Measurements from ENCODE around the gene DDX24. TPM values are rescaled to one million over a fixed set of nuclear protein-coding genes. Genes with fewer than 3 reads are reported as not detected.

Gene DDX24
- total and polyA plus RNA-seq, 3 experiments from 2014 or later: 274 to 287 (median 283) TPM

DNA sequence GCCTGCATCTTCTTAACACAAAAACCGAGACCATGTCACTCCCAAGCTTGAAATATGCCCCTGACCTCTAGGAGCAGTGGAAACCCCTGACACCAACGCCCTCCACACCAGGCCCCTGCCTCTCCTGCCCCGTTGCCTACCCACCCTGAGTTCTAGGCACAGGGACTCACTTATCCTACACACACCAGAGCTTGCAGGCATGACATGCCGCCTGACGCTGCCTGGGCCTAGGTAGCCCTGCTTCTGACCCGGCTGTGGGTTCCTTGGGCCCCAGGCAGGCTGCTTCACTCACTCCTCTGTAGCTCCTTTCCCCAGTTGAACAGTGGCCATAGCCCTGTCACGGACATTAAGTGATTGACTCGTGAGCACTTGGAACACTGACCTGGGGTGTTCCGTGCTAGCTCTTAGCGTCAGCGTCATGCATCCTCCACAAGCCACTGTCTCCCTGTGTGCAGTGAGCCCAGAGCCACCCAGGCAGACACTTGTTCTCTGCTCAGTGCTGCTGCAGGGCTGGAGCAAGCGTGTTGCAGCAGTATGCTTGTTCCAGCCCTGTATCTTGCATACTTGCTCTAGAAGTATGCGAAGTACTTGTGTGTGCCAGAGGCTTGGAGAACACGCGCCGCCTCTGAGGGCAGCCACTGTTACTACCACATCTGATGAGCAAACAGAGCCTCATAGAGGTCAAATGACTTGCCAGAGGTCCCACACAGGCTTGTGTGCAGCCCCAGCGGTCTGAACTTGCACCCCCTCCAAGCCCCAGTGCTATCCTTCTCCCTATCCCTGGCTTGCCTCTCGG, 39.3 kb downstream of the DDX24 start:
- H3K4me3 Mint-ChIP-seq: no peak overlapping the region
- peaks cover 12% of the 10 kb centered on the region for H3K36me3 ChIP-seq (ENCODE audit: insufficient read depth, low read length)
- H3K27ac Mint-ChIP-seq: peak overlapping the region in 4 of 8 donors; percentile 2 to 45 (median 12)
- peaks cover 1 to 4% (median 3%) of the 10 kb centered on the region in 3 donors for H3K4me1 Mint-ChIP-seq
- H3K4me1 ChIP-seq (ENCODE audit: insufficient read depth, low read length): no peaks in the 10 kb centered on the region
- CTCF ChIA-PET: interaction anchor here (0.6 kb wide), 1 partner anchor 95 kb away, joined by 3 read pairs; no protein-coding TSS in a partner anchor
- no peaks in the 10 kb centered on the region for H3K9me3 Mint-ChIP-seq
- H3K27me3 ChIP-seq (ENCODE audit: insufficient read depth, low read length, poor library complexity, severe bottlenecking): no peaks in the 10 kb centered on the region
- POLR2A ChIA-PET: no interaction called here
- H3K9me3 ChIP-seq (ENCODE audit: low read length): no peaks in the 10 kb centered on the region
- H3K4me3 ChIP-seq (ENCODE audit: low read length): no peak overlapping the region
- H3K36me3 Mint-ChIP-seq: peaks cover 0 to 29% (median 5%) of the 10 kb centered on the region in 3 donors
- H3K27me3 Mint-ChIP-seq: peaks cover 0 to 2% of the 10 kb centered on the region in 2 donors
- H3K27ac ChIP-seq (ENCODE audit: low read depth, low read length): no peak overlapping the region
- DNase-seq: no peak

DNA sequence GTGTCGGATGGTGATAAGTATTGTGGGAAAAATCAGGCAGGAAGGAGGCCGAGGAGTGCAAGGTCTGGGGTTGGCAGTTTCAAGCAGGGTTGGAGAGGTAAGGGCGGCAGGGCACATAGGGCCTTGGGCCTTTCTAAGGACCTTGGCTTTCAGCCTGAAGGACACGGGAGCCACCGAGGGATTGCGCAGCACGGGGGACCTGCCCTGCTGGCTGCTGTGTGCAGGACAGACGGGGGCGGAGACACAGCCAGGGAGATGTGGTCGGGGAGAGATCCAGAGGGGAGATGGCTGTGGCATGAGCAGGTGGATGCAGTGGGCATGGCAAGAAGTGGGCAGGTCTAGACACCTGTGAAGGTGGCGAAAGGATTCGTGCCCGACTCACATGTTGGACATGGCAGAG, 40.2 kb downstream of the DDX24 start:
- CTCF ChIA-PET: no interaction called here
- peaks cover 0 to 2% of the 10 kb centered on the region in 2 donors for H3K27me3 Mint-ChIP-seq
- no peak overlapping the region for H3K4me3 Mint-ChIP-seq
- no peaks in the 10 kb centered on the region for H3K4me1 ChIP-seq (ENCODE audit: insufficient read depth, low read length)
- peaks cover 4% of the 10 kb centered on the region for H3K36me3 ChIP-seq (ENCODE audit: insufficient read depth, low read length)
- no peaks in the 10 kb centered on the region for H3K9me3 Mint-ChIP-seq
- H3K27ac Mint-ChIP-seq: no peak overlapping the region
- DNase-seq: no peak
- H3K9me3 ChIP-seq (ENCODE audit: low read length): no peaks in the 10 kb centered on the region
- POLR2A ChIA-PET: no interaction called here
- peaks cover 5 to 7% (median 5%) of the 10 kb centered on the region in 3 donors for H3K4me1 Mint-ChIP-seq
- H3K4me3 ChIP-seq (ENCODE audit: low read length): no peak overlapping the region
- no peaks in the 10 kb centered on the region for H3K27me3 ChIP-seq (ENCODE audit: insufficient read depth, low read length, poor library complexity, severe bottlenecking)
- no peak overlapping the region for H3K27ac ChIP-seq (ENCODE audit: low read depth, low read length)
- peaks cover 0 to 20% (median 5%) of the 10 kb centered on the region in 3 donors for H3K36me3 Mint-ChIP-seq

DNA sequence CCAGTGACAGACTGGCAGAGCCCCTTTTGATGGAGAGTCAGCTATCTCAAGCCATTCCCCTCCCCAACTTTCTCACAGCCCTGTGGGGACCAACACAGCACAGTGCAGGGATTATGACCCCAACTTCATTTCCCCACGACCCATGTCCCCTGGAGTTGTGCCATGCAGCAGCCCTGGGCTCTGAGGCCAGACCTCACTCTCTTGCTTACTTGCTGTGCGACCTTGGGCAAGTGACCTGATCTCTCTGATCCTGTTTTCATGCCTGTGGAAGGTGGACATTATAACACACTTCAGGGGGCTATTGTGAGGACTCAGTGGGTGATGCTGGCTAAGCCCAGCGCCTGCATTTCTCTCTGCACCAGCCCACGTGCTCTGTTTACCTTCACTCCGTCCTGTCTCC, 40.8 kb downstream of the DDX24 start:
- Histone ChIP-seq H3K4me3 (ENCODE audit: low read length) (no peak overlapping the region), H3K36me3 (ENCODE audit: insufficient read depth, low read length) (peaks cover 4% of the 10 kb centered on the region), H3K27ac (ENCODE audit: low read depth, low read length) (no peak overlapping the region), H3K27me3 (ENCODE audit: insufficient read depth, low read length, poor library complexity, severe bottlenecking) (no peaks in the 10 kb centered on the region), H3K4me1 (ENCODE audit: insufficient read depth, low read length) (no peaks in the 10 kb centered on the region), H3K9me3 (ENCODE audit: low read length) (no peaks in the 10 kb centered on the region)
- peak overlapping the region in 1 of 7 donors; percentile 30 for H3K4me3 Mint-ChIP-seq
- peaks cover 0 to 2% of the 10 kb centered on the region in 2 donors for H3K27me3 Mint-ChIP-seq
- H3K4me1 Mint-ChIP-seq: peaks cover 5 to 7% (median 5%) of the 10 kb centered on the region in 3 donors
- POLR2A ChIA-PET: no interaction called here
- CTCF ChIA-PET: no interaction called here
- H3K9me3 Mint-ChIP-seq: no peaks in the 10 kb centered on the region
- peaks cover 0 to 15% (median 3%) of the 10 kb centered on the region in 3 donors for H3K36me3 Mint-ChIP-seq
- peak overlapping the region in 1 of 8 donors; percentile 4 for H3K27ac Mint-ChIP-seq
- DNase-seq: no peak

DNA sequence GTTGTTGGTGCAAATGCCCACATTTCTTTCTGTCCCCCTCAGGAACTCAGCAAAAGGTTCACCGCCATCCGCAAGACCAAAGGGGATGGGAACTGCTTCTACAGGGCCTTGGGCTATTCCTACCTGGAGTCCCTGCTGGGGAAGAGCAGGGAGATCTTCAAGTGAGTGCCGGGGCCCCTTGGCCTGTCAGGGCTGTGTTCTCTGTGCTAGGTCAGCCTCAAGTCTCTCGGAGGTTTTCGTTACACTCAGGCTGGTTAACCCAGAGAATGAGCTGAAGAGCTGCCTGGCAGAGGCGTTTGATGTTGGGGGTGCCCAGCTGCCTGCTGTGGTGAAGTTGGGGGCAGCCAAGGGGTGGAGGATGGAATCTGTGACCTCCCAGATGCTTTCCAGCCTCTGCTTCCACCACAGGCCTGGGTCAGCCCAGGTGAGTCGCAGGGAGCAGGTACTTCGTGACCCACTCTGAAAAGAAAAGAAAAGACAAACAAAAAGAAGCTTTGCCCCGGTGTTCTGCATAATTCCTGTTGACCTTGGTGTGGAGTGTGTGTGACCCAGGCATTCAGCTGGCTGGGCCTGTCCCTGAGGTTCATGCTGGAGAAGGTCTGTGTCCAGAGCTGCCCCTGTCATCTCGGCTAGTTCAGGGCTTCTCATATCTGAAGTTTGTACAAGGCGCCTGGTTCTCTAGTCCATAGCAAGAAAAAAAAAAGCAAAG, 41.9 kb downstream of the DDX24 start:
- H3K36me3 ChIP-seq (ENCODE audit: insufficient read depth, low read length): no peaks in the 10 kb centered on the region
- peaks cover 0 to 3% (median 0%) of the 10 kb centered on the region in 3 donors for H3K36me3 Mint-ChIP-seq
- peaks cover 3 to 7% (median 5%) of the 10 kb centered on the region in 3 donors for H3K4me1 Mint-ChIP-seq
- no peaks in the 10 kb centered on the region for H3K27me3 Mint-ChIP-seq
- no peaks in the 10 kb centered on the region for H3K27me3 ChIP-seq (ENCODE audit: insufficient read depth, low read length, poor library complexity, severe bottlenecking)
- no peaks in the 10 kb centered on the region for H3K9me3 Mint-ChIP-seq
- CTCF ChIA-PET: interaction anchor here (0.6 to 5.5 kb wide), 3 partner anchors 98 to 145 kb away, joined by 3 to 64 read pairs (median 5); no protein-coding TSS in a partner anchor
- H3K27ac Mint-ChIP-seq: peak overlapping the region in 1 of 8 donors; percentile 18
- no peaks in the 10 kb centered on the region for H3K9me3 ChIP-seq (ENCODE audit: low read length)
- H3K4me3 Mint-ChIP-seq: peak overlapping the region in 1 of 7 donors; percentile 37
- DNase-seq: no peak
- no peak overlapping the region for H3K4me3 ChIP-seq (ENCODE audit: low read length)
- POLR2A ChIA-PET: no interaction called here
- H3K4me1 ChIP-seq (ENCODE audit: insufficient read depth, low read length): no peaks in the 10 kb centered on the region
- no peak overlapping the region for H3K27ac ChIP-seq (ENCODE audit: low read depth, low read length)

DNA sequence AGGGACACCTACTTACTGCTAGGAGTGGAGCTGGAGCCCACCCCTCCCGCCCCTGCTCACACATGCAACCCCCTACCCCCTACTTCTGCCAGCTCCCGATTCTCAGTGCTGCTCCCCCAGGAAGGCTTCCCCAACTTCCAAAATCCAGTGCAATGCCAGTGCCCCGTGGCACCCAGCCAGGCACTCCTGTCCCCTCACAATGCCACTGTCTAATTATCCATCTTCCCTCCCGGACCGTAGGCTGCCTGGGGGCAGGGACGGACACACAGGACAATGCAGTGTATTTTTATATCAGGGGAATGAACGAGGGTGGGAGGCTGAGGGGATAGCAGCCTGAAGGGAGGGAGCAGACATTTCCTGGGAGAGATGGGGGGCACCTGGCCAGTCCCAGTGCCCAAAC, 42.5 kb downstream of the DDX24 start:
- CTCF ChIA-PET: interaction anchor here (1.2 to 5.5 kb wide), 2 partner anchors 98 to 142 kb away, joined by 5 to 64 read pairs; no protein-coding TSS in a partner anchor
- H3K4me1 ChIP-seq (ENCODE audit: insufficient read depth, low read length): no peaks in the 10 kb centered on the region
- Mint-ChIP-seq H3K4me3 (no peak overlapping the region), H3K27ac (no peak overlapping the region), H3K9me3 (no peaks in the 10 kb centered on the region), H3K36me3 (peaks cover 0 to under 1% (median 0%) of the 10 kb centered on the region in 3 donors), H3K27me3 (no peaks in the 10 kb centered on the region), H3K4me1 (peaks cover 3 to 7% (median 5%) of the 10 kb centered on the region in 3 donors)
- no peaks in the 10 kb centered on the region for H3K36me3 ChIP-seq (ENCODE audit: insufficient read depth, low read length)
- H3K27me3 ChIP-seq (ENCODE audit: insufficient read depth, low read length, poor library complexity, severe bottlenecking): no peaks in the 10 kb centered on the region
- DNase-seq: no peak
- H3K9me3 ChIP-seq (ENCODE audit: low read length): no peaks in the 10 kb centered on the region
- H3K27ac ChIP-seq (ENCODE audit: low read depth, low read length): no peak overlapping the region
- no peak overlapping the region for H3K4me3 ChIP-seq (ENCODE audit: low read length)
- POLR2A ChIA-PET: no interaction called here

DNA sequence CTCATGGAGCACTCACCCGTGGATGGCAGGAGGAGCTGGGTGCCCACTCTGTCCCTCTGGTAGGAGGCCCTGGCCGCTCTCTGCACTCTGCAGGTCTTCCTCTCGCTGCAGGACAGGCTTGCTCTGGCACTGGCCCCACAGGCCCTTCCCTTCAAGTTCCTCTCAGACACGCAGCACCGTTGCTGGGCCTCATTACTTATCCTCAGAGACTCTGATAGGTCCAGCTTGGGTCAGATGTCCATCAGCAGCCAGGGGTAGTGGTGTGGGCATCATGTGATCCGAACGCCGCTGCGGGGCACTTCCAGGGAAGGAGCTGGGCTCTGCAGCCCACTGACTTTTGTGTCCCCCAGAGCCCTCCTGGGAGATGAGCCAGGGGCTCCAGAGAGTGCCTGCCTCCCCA, 43.0 kb downstream of the DDX24 start:
- H3K4me1 Mint-ChIP-seq: peaks cover 3 to 7% (median 5%) of the 10 kb centered on the region in 3 donors
- H3K4me1 ChIP-seq (ENCODE audit: insufficient read depth, low read length): no peaks in the 10 kb centered on the region
- no peaks in the 10 kb centered on the region for H3K36me3 Mint-ChIP-seq
- POLR2A ChIA-PET: no interaction called here
- no peaks in the 10 kb centered on the region for H3K9me3 Mint-ChIP-seq
- no peaks in the 10 kb centered on the region for H3K36me3 ChIP-seq (ENCODE audit: insufficient read depth, low read length)
- H3K27me3 Mint-ChIP-seq: no peaks in the 10 kb centered on the region
- H3K27ac ChIP-seq (ENCODE audit: low read depth, low read length): no peak overlapping the region
- CTCF ChIA-PET: interaction anchor here (1.0 to 5.5 kb wide), 3 partner anchors 16 to 143 kb away, joined by 4 to 64 read pairs (median 5); no protein-coding TSS in a partner anchor
- H3K9me3 ChIP-seq (ENCODE audit: low read length): no peaks in the 10 kb centered on the region
- no peaks in the 10 kb centered on the region for H3K27me3 ChIP-seq (ENCODE audit: insufficient read depth, low read length, poor library complexity, severe bottlenecking)
- no peak for DNase-seq
- no peak overlapping the region for H3K4me3 Mint-ChIP-seq
- H3K4me3 ChIP-seq (ENCODE audit: low read length): no peak overlapping the region
- peak overlapping the region in 1 of 8 donors; percentile 74 for H3K27ac Mint-ChIP-seq

DNA sequence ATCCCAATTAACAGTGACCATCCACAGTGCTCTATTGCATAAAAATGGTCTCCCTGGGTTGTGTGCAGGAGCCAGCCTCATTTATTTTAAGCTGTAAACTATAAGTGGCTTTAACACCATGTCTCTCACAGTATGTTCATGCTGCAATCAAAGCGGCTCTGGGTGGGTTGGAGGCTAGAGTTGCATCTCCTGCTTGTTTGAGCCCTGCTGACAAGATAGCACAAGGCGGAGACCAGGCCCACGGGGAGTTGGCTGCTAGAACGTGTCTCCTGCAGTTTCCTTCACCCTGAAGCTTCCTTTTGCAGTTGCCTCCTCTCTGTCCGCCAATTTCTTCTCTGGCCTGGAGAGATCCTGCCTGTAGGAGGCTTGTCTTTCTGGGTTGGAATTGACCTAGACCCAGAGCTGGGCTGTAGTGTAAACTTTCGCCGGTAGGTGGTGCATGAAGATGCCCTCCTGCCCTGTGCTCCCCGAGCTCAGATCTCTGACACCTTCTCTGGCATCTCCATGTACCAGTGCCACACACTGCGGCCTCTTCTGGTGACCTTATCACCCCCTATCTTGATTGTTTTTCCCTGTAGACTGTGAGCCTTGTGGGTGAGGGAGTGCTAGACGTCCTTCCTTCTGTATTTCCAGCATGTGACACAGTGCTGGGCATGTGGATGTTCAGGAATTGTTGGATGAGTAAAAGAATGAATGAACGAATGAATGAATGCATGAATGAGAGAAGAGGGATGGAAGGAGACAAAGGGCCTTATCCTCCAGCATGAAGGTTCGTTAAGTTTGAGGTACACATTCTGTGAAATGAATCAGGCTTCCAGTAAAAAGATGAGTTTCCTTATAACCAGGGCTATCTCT, 44.5 kb downstream of the DDX24 start:
- no peaks in the 10 kb centered on the region for H3K4me1 ChIP-seq (ENCODE audit: insufficient read depth, low read length)
- H3K27me3 ChIP-seq (ENCODE audit: insufficient read depth, low read length, poor library complexity, severe bottlenecking): no peaks in the 10 kb centered on the region
- CTCF ChIA-PET: interaction anchor here (0.7 to 5.5 kb wide), 37 partner anchors 8 to 450 kb away, joined by 3 to 64 read pairs (median 5); partner anchors contain the start of genes CCDC197, DDX24, IFI27L1 and OTUB2
- Mint-ChIP-seq H3K4me1 (peaks cover 3 to 7% (median 5%) of the 10 kb centered on the region in 3 donors), H3K36me3 (no peaks in the 10 kb centered on the region), H3K27me3 (no peaks in the 10 kb centered on the region), H3K4me3 (no peak overlapping the region), H3K9me3 (no peaks in the 10 kb centered on the region), H3K27ac (peak overlapping the region in 2 of 8 donors; percentile 47 to 85)
- peak; percentile 60 to 80 (median 63) for DNase-seq
- no peak overlapping the region for H3K4me3 ChIP-seq (ENCODE audit: low read length)
- POLR2A ChIA-PET: interaction anchor here (1.4 kb wide), 1 partner anchor 10 kb away, joined by 5 read pairs; the partner anchor contains the start of gene OTUB2
- no peaks in the 10 kb centered on the region for H3K9me3 ChIP-seq (ENCODE audit: low read length)
- H3K36me3 ChIP-seq (ENCODE audit: insufficient read depth, low read length): no peaks in the 10 kb centered on the region
- no peak overlapping the region for H3K27ac ChIP-seq (ENCODE audit: low read depth, low read length)

Measured in CD8-positive, alpha-beta memory T cell (primary cell).